HepG2 (cell line): ENCODE measurements around the gene RHOT2. TPM values are rescaled to one million over a fixed set of nuclear protein-coding genes. Genes with fewer than 3 reads are reported as not detected.

Experiments
- ATAC-seq: fragments of 200-7000 bp; cut with Tn5 transposase; 3 replicates; pipeline ENCODE4 v1.9.1; 2020; ENCODE audit warnings: mild to moderate bottlenecking, moderate library complexity
- BruUV-seq: library from RNA; stranded (reverse); fragments of 400-500 nt; replicated peaks from 2 replicates; lab custom pipeline; 2021; lab: Mats Ljungman, UMichigan
- CTCF ChIA-PET: fragments of 300-600 bp; formaldehyde crosslinking; extraction: SDS; loops from one replicate; lab custom pipeline; 2021; ENCODE audit warnings: low total read pairs, inconsistent platforms, low intra/inter-chr PET ratio; lab: Yijun Ruan, JAX
- POLR2A ChIA-PET: fragments of 350-600 bp; sonication (Branson Sonifier 250); formaldehyde crosslinking; loops from one replicate; lab custom pipeline; 2020; ENCODE audit warnings: antibody characterized with exemption, inconsistent platforms; lab: Yijun Ruan, JAX
- DNase-seq: peaks from one replicate; pipeline ENCODE4 v3.0.0-alpha.2; 2015; ENCODE audit warnings: low spot score
- FAIRE-seq: peaks from 3 replicates; lab custom pipeline; 2011; peaks lifted over from hg19 to GRCh38; lab: Jason Lieb, UNC
- H2AFZ ChIP-seq: one replicate; pipeline ENCODE4 v1.6.1; 2011; ENCODE audit warnings: low read length, inconsistent platforms
- H3K27ac ChIP-seq: fragments of 300-600 bp; 3 replicates; pipeline ENCODE4 v1.8.0; 2011; ENCODE audit warnings: mixed run types, mild to moderate bottlenecking, mixed read lengths, low read length, inconsistent platforms; ENCODE audit not compliant: insufficient read depth; ENCODE audit errors: extremely low read length
- H3K27me3 ChIP-seq, 2 experiments: fragments of 200-600 bp in 1 of 2; 2 replicates in 1 of 2; 3 replicates in 1 of 2; pipeline versions ENCODE4 v1.6.0 to v1.8.0; 2011; ENCODE audit warnings: low read length in 2 of 2, mild to moderate bottlenecking in 2 of 2, moderate library complexity in 2 of 2, inconsistent platforms in 1 of 2; ENCODE audit not compliant: insufficient read depth in 2 of 2, control insufficient read depth in 1 of 2
- H3K36me3 ChIP-seq, 2 experiments: fragments of 200-600 bp in 1 of 2; replicated peaks in 1 of 2; 2 replicates in 1 of 2; 3 replicates in 1 of 2; pipeline versions ENCODE4 v1.5.1 to v1.8.0; 2011; ENCODE audit warnings: low read length in 2 of 2, inconsistent platforms in 1 of 2; ENCODE audit not compliant: insufficient read depth in 2 of 2, control insufficient read depth in 1 of 2
- H3K4me1 ChIP-seq: 2 replicates; pipeline ENCODE4 v1.5.1; 2012; ENCODE audit warnings: low read length, inconsistent platforms; ENCODE audit not compliant: insufficient read depth
- H3K4me2 ChIP-seq: 2 replicates; pipeline ENCODE4 v1.6.0; 2011; ENCODE audit warnings: low read depth, low read length, inconsistent platforms
- H3K4me3 ChIP-seq, 3 experiments: fragments of 200-600 bp in 1 of 3; sonication (generic), shearing (Covaris generic) in 1 of 3; replicated peaks in 1 of 3; 2 replicates each; pipeline ENCODE4 v1.5.1; 2011 to 2016; ENCODE audit warnings: low read length in 3 of 3, inconsistent platforms in 2 of 3, low read depth in 2 of 3, mild to moderate bottlenecking in 2 of 3, control low read depth in 1 of 3, mixed read lengths in 1 of 3; ENCODE audit not compliant: insufficient read depth in 1 of 3
- H3K79me2 ChIP-seq: one replicate; pipeline ENCODE4 v1.6.1; 2011; ENCODE audit warnings: low read length, inconsistent platforms; ENCODE audit not compliant: insufficient read depth
- H3K9ac ChIP-seq: 2 replicates; pipeline ENCODE4 v1.6.0; 2011; ENCODE audit warnings: mild to moderate bottlenecking, low read depth, low read length, inconsistent platforms; ENCODE audit not compliant: insufficient read depth
- H3K9me3 ChIP-seq: 2 replicates; pipeline ENCODE4 v1.5.1; 2012; ENCODE audit warnings: mild to moderate bottlenecking, low read length
- H4K20me1 ChIP-seq: 2 replicates; pipeline ENCODE4 v1.6.0; 2011; ENCODE audit warnings: inconsistent platforms, mild to moderate bottlenecking, low read length, moderate library complexity; ENCODE audit not compliant: insufficient read depth
- AKAP8 ChIP-seq: sonication (generic); formaldehyde crosslinking; IDR thresholded peaks from 2 replicates; pipeline ENCODE4 v1.5.1; 2020; ENCODE audit warnings: mild to moderate bottlenecking, missing genetic modification reagents
- GTF3A ChIP-seq: sonication (generic); formaldehyde crosslinking; conservative IDR thresholded peaks from 2 replicates; pipeline ENCODE4 v1.4.0; 2020; ENCODE audit warnings: mild to moderate bottlenecking, missing genetic modification reagents
- HMG20A ChIP-seq: IDR thresholded peaks from 2 replicates; pipeline ENCODE4 v1.6.1; 2016; ENCODE audit warnings: borderline replicate concordance
- IKZF5 ChIP-seq: IDR thresholded peaks from 2 replicates; pipeline ENCODE4 v1.6.1; 2018; ENCODE audit warnings: missing genetic modification reagents, mild to moderate bottlenecking, missing compliant biosample characterization
- KDM1A ChIP-seq: IDR thresholded peaks from 2 replicates; pipeline ENCODE4 v1.6.1; 2016; ENCODE audit warnings: missing compliant biosample characterization
- KDM6A ChIP-seq: IDR thresholded peaks from 2 replicates; pipeline ENCODE4 v1.6.1; 2016; ENCODE audit warnings: low read depth
- NKX3-1 ChIP-seq: sonication (generic); formaldehyde crosslinking; IDR thresholded peaks from 2 replicates; pipeline ENCODE4 v1.5.0; 2020; ENCODE audit warnings: missing genetic modification reagents
- NR2F6 ChIP-seq, 2 experiments: IDR thresholded peaks; 2 replicates each; pipeline ENCODE4 v1.6.1; 2016; ENCODE audit warnings: antibody characterized with exemption in 1 of 2, mild to moderate bottlenecking in 1 of 2
- RARG ChIP-seq: sonication (generic); formaldehyde crosslinking; IDR thresholded peaks from 2 replicates; pipeline ENCODE4 v1.4.0; 2020; ENCODE audit warnings: low read depth, mild to moderate bottlenecking, missing genetic modification reagents
- SRSF1 ChIP-seq: fragments of 200-400 bp; formaldehyde crosslinking; optimal IDR thresholded peaks from 2 replicates; pipeline ENCODE3; 2017; ENCODE audit warnings: mild to moderate bottlenecking, low read depth, low read length, moderate library complexity
- U2AF2 ChIP-seq: fragments of 200-400 bp; formaldehyde crosslinking; IDR thresholded peaks from 2 replicates; pipeline ENCODE4 v1.6.1; 2017; ENCODE audit warnings: low read depth, mild to moderate bottlenecking, low read length
- ZBTB7B ChIP-seq: sonication (generic); formaldehyde crosslinking; IDR thresholded peaks from 2 replicates; pipeline ENCODE4 v1.4.0; 2020; ENCODE audit warnings: missing genetic modification reagents
- ZNF256 ChIP-seq: sonication (generic); formaldehyde crosslinking; conservative IDR thresholded peaks from 2 replicates; pipeline ENCODE4 v1.4.0; 2020; ENCODE audit warnings: missing genetic modification reagents
- ZNF33B ChIP-seq: sonication (generic); formaldehyde crosslinking; IDR thresholded peaks from 2 replicates; pipeline ENCODE4 v1.5.1; 2020; ENCODE audit warnings: mild to moderate bottlenecking, missing genetic modification reagents
- ZNF407 ChIP-seq: sonication (generic); formaldehyde crosslinking; IDR thresholded peaks from one replicate; pipeline ENCODE4 v1.5.1; 2020; ENCODE audit warnings: mild to moderate bottlenecking, missing genetic modification reagents; ENCODE audit errors: not compliant biosample characterization
- ZNF556 ChIP-seq: sonication (generic); formaldehyde crosslinking; IDR thresholded peaks from 2 replicates; pipeline ENCODE4 v1.4.0; 2020; ENCODE audit warnings: mild to moderate bottlenecking, missing genetic modification reagents, borderline replicate concordance
- WGBS: methylation state at CpG from one replicate; pipeline ENCODE4 v1.1.6; 2017; ENCODE audit warnings: low lambda C conversion rate; 5-methylcytosine and 5-hydroxymethylcytosine counted together
- in situ Hi-C: cut with HindIII; loops from 2 replicates; pipeline ENCODE4 v1.10.0; 2017; ENCODE audit warnings: low pct_unique_long_range_greater_than_20kb; ENCODE audit not compliant: extremely low pct_ligation_motif_present
- intact Hi-C: fragments of 100-400 bp; cut with micrococcal nuclease; formaldehyde crosslinking; loops from one replicate; pipeline ENCODE4 v1.10.0; 2022; ENCODE audit not compliant: unreplicated experiment
- polyA plus RNA-seq, 8 experiments: library from polyadenylated mRNA; depleted of rRNA in 3 of 8; stranded (reverse) in 7 of 8; unstranded in 1 of 8; fragments of >200 nt; fragmentation: Illumina TruSeq in 4 of 8; extraction: Trizol in 4 of 8; gene quantifications; 2 replicates each; pipeline versions ENCODE4 v1.2.1 to v1.2.3, GENCODE V29; 2011 to 2016; ENCODE audit warnings: low read depth in 4 of 8, missing spikeins in 1 of 8, mixed read lengths in 1 of 8; ENCODE audit not compliant: insufficient read depth in 1 of 8
- total RNA-seq, 5 experiments: library from RNA; depleted of rRNA; stranded (reverse); fragments of >200 nt; fragmentation: Illumina TruSeq; extraction: Trizol; gene quantifications; 2 replicates each; pipeline ENCODE4 v1.2.3, GENCODE V29; 2016; ENCODE audit warnings: low read depth in 1 of 5

The RHOT2 gene
- total and polyA plus RNA-seq, 2 of the 13 experiments (the other 11 are each of a cell fraction or from before 2014, with no cell fraction given): 63.6 to 76.9 TPM

DNA sequence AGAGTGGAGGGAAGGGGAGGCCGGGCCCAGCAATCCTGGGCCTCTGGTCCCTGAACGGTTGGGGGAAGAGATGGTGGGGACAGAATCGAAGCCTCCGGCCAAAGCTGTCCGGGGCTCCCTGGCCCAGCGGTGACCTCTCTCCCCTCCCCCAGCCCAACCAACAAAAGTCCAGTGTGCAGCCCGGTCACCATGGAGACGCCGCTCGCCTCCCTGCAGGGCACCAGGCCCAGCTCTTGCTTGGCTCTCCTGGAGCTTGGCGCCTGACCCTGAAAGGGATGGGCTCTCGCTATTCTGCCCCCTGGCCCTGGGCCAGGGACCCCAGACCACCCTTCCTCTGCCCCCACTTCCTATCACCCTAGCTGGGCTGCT is 48.3 kb downstream of the RHOT2 start:
- H2AFZ ChIP-seq: no peak overlapping the region
- no TSS peak for BruUV-seq
- H3K9ac ChIP-seq: peak overlapping the region; percentile 54
- DNase-seq (peak; percentile 80), FAIRE-seq (peak; percentile 64), ATAC-seq (peak; percentile 40)
- H3K9me3 ChIP-seq: no peaks in the 10 kb centered on the region
- WGBS: 7% methylated on average over 3 of the region's 12 CpGs
- peak overlapping the region; percentile 37 to 77 (median 56); a peak in 5 of 6 replicates for H3K4me3 ChIP-seq
- H3K4me2 ChIP-seq: peak overlapping the region; percentile 92
- in situ Hi-C loops (no loop called here), intact Hi-C loops (no loop called here)
- H3K79me2 ChIP-seq: peaks cover 3% of the 10 kb centered on the region
- H3K27me3 ChIP-seq: peaks cover 0 to 3% of the 10 kb centered on the region in 2 experiments; a peak in 2 of 5 replicates
- H3K36me3 ChIP-seq: no peaks in the 10 kb centered on the region
- peak overlapping the region; percentile 45 for H3K27ac ChIP-seq
- ChIA-PET CTCF (no interaction called here), POLR2A (interaction anchor here (1.2 to 2.4 kb wide), 5 partner anchors 9 to 45 kb away, joined by 7 to 14 read pairs (median 9); partner anchors contain the start of genes CCDC78, CIAO3, HAGHL and MSLN)
- H3K4me1 ChIP-seq: peaks cover 51% of the 10 kb centered on the region
- peaks cover 5% of the 10 kb centered on the region for H4K20me1 ChIP-seq
- TF ChIP-seq ZNF407 (CRISPR knock-in tag) (no peak), KDM1A (no peak), KDM6A (CRISPR knock-in tag) (0 out of 2 replicates have a peak, but pooled peaks have one; percentile 37), HMG20A (CRISPR knock-in tag) (no peak), NKX3-1 (CRISPR knock-in tag) (no peak), SRSF1 (no peak), AKAP8 (peak; percentile 52; the same call in 1 of the 2 replicates), ZBTB7B (CRISPR knock-in tag) (peak; percentile 38; the same call in 1 of the 2 replicates), ZNF556 (CRISPR knock-in tag) (0 out of 2 replicates have a peak, but pooled peaks have one; percentile 21), ZNF256 (CRISPR knock-in tag) (no peak), GTF3A (CRISPR knock-in tag) (no peak), U2AF2 (0 out of 2 replicates have a peak, but pooled peaks have one; percentile 83), IKZF5 (CRISPR knock-in tag) (no peak), RARG (CRISPR knock-in tag) (no peak), ZNF33B (CRISPR knock-in tag) (no peak), NR2F6 (IDR thresholded peaks at IDR 0.05) (peak; percentile 79), NR2F6 (CRISPR knock-in tag; IDR thresholded peaks at IDR 0.05) (peak; percentile 71)
